SU-DHL-6 (cell line): ENCODE data around the gene HSPA12B.

Experiments
- CTCF ChIP-seq: fragments of 200-600 bp; sonication (generic); IDR thresholded peaks from one replicate; pipeline ENCODE4 v1.5.1; 2017; ENCODE audit warnings: antibody characterized with exemption, mild to moderate bottlenecking, low read length, moderate library complexity; ENCODE audit not compliant: insufficient read depth, poor library complexity, severe bottlenecking
- EZH2phosphoT487 ChIP-seq: fragments of 200-600 bp; sonication (generic), shearing (Covaris generic); conservative IDR thresholded peaks from 2 replicates; pipeline ENCODE4 v1.6.1; 2018; ENCODE audit warnings: mild to moderate bottlenecking, antibody characterized with exemption, low read length, moderate library complexity, mixed read lengths

- TF ChIP-seq CTCF (no peak), EZH2phosphoT487 (no peak)
Observed at GRCh38 chr20:3764659-3765058, 32.2 kb downstream of the HSPA12B start.
